OCI-LY1 (cell line): ENCODE results near the gene ACTR2.

Experiments used
- EZH2 ChIP-seq: fragments of 200-600 bp; sonication (generic), shearing (Covaris generic); IDR thresholded peaks from 2 replicates; pipeline ENCODE4 v1.8.0; 2017; ENCODE audit warnings: borderline replicate concordance, mixed run types, mild to moderate bottlenecking, antibody characterized with exemption, low read length, moderate library complexity, mixed read lengths
- TF ChIP-seq, protein P1 (sequence below): fragments of 200-600 bp; sonication (generic), shearing (Covaris generic); IDR thresholded peaks from 2 replicates; pipeline ENCODE4 v1.5.1; 2017; ENCODE audit warnings: mild to moderate bottlenecking, antibody characterized with exemption, low read length, moderate library complexity, mixed read lengths

DNA sequence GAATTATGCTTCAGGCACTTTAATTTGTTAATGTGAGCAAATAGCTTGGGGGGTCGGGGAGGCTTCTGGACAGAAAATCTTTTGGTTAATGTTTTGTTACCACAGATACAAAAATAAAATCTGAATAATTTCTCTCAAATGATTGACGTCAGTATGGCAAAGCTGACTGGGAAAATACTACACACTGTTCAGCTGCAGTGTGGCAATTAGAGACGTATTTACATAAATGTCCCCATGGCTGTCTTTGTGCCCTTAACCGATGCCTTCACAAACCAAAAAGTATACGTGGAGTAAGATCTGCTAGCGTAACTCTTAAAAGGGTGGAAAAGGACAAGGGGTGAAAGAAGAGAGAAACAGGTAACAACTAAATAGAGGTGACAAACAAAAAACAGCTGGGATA is 83.4 kb downstream of the ACTR2 start:
- TF ChIP-seq, protein P1, sequence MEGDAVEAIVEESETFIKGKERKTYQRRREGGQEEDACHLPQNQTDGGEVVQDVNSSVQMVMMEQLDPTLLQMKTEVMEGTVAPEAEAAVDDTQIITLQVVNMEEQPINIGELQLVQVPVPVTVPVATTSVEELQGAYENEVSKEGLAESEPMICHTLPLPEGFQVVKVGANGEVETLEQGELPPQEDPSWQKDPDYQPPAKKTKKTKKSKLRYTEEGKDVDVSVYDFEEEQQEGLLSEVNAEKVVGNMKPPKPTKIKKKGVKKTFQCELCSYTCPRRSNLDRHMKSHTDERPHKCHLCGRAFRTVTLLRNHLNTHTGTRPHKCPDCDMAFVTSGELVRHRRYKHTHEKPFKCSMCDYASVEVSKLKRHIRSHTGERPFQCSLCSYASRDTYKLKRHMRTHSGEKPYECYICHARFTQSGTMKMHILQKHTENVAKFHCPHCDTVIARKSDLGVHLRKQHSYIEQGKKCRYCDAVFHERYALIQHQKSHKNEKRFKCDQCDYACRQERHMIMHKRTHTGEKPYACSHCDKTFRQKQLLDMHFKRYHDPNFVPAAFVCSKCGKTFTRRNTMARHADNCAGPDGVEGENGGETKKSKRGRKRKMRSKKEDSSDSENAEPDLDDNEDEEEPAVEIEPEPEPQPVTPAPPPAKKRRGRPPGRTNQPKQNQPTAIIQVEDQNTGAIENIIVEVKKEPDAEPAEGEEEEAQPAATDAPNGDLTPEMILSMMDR, result no peak
- TF ChIP-seq EZH2, result no peak
